Measurements from ENCODE around the gene TSHR. TPM values are rescaled to one million over a fixed set of nuclear protein-coding genes. Genes with fewer than 3 reads are reported as not detected.

TSHR gene
- total RNA-seq, 1 donor from 2014 or later = not detected

GRCh38 chr14:81178063-81178462 lies 222.6 kb downstream of the TSHR start:
- H3K79me2 ChIP-seq (ENCODE audit: low read depth) = peaks cover 7% of the 10 kb centered on the region
- no peaks in the 10 kb centered on the region for H3K9me3 Mint-ChIP-seq

DNA sequence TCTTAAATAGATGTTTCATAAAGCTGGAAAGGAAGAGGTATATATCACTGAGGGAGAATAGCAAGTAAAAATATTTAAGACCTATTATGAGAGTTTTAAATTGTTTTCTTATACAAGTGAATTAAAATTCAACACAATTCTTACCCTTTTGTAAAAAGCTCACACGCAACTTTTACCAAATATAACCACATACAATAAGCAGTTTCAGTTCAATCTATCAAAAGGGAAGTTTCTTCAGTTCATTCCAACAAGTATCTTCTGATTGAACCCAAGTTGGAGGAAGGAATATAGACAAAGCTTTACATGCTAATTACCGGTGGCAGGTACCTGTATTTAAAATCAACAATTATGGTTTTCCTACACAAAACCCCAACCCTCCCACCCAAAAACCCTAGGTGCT lies 224.2 kb downstream of the TSHR start:
- Histone ChIP-seq H3F3A (ENCODE audit: low read depth) (peaks cover 7% of the 10 kb centered on the region), H3K4me1 (no peaks in the 10 kb centered on the region), H4K20me1 (ENCODE audit: low read depth) (peaks cover 3% of the 10 kb centered on the region), H3K9me3 (ENCODE audit: low read depth) (no peaks in the 10 kb centered on the region), H3K4me3 (no peak overlapping the region), H3K9ac (no peak overlapping the region), H3K4me2 (no peak overlapping the region), H2AFZ (replicated peaks) (no peak overlapping the region), H3K79me2 (ENCODE audit: low read depth) (peaks cover 20% of the 10 kb centered on the region), H3K27ac (no peak overlapping the region), H3K36me3 (peaks cover 10% of the 10 kb centered on the region), H3K27me3 (no peaks in the 10 kb centered on the region)
- H3K36me3 Mint-ChIP-seq = peaks cover 32% of the 10 kb centered on the region
- DNase-seq (ENCODE audit: low spot score) = no peak
- no peak overlapping the region for H3K27ac Mint-ChIP-seq
- no peaks in the 10 kb centered on the region for H3K9me3 Mint-ChIP-seq
- H3K4me1 Mint-ChIP-seq = no peaks in the 10 kb centered on the region
- H3K4me3 Mint-ChIP-seq = no peak overlapping the region
- peaks cover 2% of the 10 kb centered on the region for H3K27me3 Mint-ChIP-seq (ENCODE audit: insufficient read depth, low read depth)
- TF ChIP-seq EZH2phosphoT487 (IDR thresholded peaks at IDR 0.05) = no peak
- no peak for TF ChIP-seq EZH2 (IDR thresholded peaks at IDR 0.05)
- TF ChIP-seq, protein P1, sequence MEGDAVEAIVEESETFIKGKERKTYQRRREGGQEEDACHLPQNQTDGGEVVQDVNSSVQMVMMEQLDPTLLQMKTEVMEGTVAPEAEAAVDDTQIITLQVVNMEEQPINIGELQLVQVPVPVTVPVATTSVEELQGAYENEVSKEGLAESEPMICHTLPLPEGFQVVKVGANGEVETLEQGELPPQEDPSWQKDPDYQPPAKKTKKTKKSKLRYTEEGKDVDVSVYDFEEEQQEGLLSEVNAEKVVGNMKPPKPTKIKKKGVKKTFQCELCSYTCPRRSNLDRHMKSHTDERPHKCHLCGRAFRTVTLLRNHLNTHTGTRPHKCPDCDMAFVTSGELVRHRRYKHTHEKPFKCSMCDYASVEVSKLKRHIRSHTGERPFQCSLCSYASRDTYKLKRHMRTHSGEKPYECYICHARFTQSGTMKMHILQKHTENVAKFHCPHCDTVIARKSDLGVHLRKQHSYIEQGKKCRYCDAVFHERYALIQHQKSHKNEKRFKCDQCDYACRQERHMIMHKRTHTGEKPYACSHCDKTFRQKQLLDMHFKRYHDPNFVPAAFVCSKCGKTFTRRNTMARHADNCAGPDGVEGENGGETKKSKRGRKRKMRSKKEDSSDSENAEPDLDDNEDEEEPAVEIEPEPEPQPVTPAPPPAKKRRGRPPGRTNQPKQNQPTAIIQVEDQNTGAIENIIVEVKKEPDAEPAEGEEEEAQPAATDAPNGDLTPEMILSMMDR (IDR thresholded peaks at IDR 0.05) = no peak

More at GRCh38 chr14:81178063-81178462, 222.6 kb downstream of the TSHR start:
- no peak overlapping the region for H3K27ac Mint-ChIP-seq
- peaks cover 20% of the 10 kb centered on the region for H3K36me3 Mint-ChIP-seq
- peaks cover 2% of the 10 kb centered on the region for H3K27me3 Mint-ChIP-seq (ENCODE audit: insufficient read depth, low read depth)
- Histone ChIP-seq H3K4me3 (no peak overlapping the region), H3K27ac (no peak overlapping the region), H4K20me1 (ENCODE audit: low read depth) (peaks cover under 1% of the 10 kb centered on the region), H3K4me2 (no peak overlapping the region), H3K4me1 (no peaks in the 10 kb centered on the region), H3K9me3 (ENCODE audit: low read depth) (no peaks in the 10 kb centered on the region), H3F3A (ENCODE audit: low read depth) (peaks cover 5% of the 10 kb centered on the region), H3K36me3 (peaks cover 7% of the 10 kb centered on the region), H3K27me3 (no peaks in the 10 kb centered on the region), H3K9ac (no peak overlapping the region), H2AFZ (replicated peaks) (no peak overlapping the region)
- no peak for DNase-seq (ENCODE audit: low spot score)
- no peak overlapping the region for H3K4me3 Mint-ChIP-seq
- no peaks in the 10 kb centered on the region for H3K4me1 Mint-ChIP-seq
- TF ChIP-seq EZH2phosphoT487 (IDR thresholded peaks at IDR 0.05) = no peak
- no peak for TF ChIP-seq EZH2 (IDR thresholded peaks at IDR 0.05)
- TF ChIP-seq, protein P1 (IDR thresholded peaks at IDR 0.05) = no peak

DNA sequence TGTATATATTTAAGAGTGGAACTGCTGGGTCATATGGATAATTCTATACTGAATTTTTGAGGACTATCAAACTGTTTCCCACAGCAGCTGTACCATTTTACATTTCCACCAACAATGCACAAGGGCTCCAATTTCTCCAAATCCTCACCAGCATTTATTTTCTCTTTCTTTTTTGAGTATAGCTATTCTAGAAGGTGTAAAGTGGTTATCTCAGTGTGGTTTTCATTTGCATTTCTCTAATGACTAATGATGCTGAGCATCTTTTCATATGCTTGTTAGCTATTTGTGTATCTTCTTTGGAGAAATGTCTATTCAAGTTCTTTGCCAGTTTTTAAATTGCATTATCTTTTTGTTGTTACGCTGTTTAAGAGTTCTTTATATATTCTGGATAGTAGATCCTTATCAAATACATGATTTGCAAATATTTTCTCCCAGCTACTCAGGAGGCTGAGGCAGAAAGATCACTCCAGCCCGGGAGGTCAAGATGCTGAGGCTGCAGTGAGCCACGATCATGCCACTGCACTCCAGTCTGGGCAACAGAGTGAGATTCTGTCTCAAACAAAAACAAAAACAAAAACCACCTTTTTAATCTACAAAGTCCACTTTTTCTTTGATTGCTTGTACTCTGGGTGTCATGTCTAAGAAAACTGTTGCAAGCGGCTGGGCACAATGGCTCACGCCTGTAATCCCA lies 232.6 kb downstream of the TSHR start:
- peaks cover 59% of the 10 kb centered on the region for H3K36me3 ChIP-seq
- DNase-seq (ENCODE audit: low spot score) = no peak
- peaks cover 90% of the 10 kb centered on the region for H3K79me2 ChIP-seq (ENCODE audit: low read depth)
- H3F3A ChIP-seq (ENCODE audit: low read depth) = peaks cover 3% of the 10 kb centered on the region
- H3K9me3 ChIP-seq (ENCODE audit: low read depth) = no peaks in the 10 kb centered on the region
- Mint-ChIP-seq H3K36me3 (peaks cover 49% of the 10 kb centered on the region), H3K9me3 (no peaks in the 10 kb centered on the region), H3K27ac (no peak overlapping the region), H3K27me3 (ENCODE audit: insufficient read depth, low read depth) (peaks cover 2% of the 10 kb centered on the region), H3K4me3 (no peak overlapping the region), H3K4me1 (no peaks in the 10 kb centered on the region)
- no peak overlapping the region for H3K27ac ChIP-seq
- H4K20me1 ChIP-seq (ENCODE audit: low read depth) = peaks cover 18% of the 10 kb centered on the region
- TF ChIP-seq, protein P1 (IDR thresholded peaks at IDR 0.05) = no peak
- TF ChIP-seq EZH2phosphoT487 (IDR thresholded peaks at IDR 0.05) (no peak), EZH2 (IDR thresholded peaks at IDR 0.05) (no peak)
- H3K9ac ChIP-seq = no peak overlapping the region
- no peak overlapping the region for H2AFZ ChIP-seq (replicated peaks)
- H3K27me3 ChIP-seq = no peaks in the 10 kb centered on the region
- no peaks in the 10 kb centered on the region for H3K4me1 ChIP-seq
- no peak overlapping the region for H3K4me2 ChIP-seq
- H3K4me3 ChIP-seq = no peak overlapping the region
